Peyer's patch (tissue), 4 donors: Measurements from ENCODE around the gene RGS3. TPM values are rescaled to one million over a fixed set of nuclear protein-coding genes. Genes with fewer than 3 reads are reported as not detected.

Experiments used
- DNase-seq, 3 donors: peaks; one replicate each; pipeline ENCODE4 v3.0.0-alpha.2; 2017 to 2019
- H3K27ac ChIP-seq, 4 donors: fragments of 200-600 bp; sonication (generic); one replicate each; pipeline ENCODE4 v1.5.1; 2016 to 2019
- H3K27me3 ChIP-seq, 2 donors: fragments of 200-600 bp; sonication (generic); one replicate each; pipeline ENCODE4 v1.5.1; 2019
- H3K36me3 ChIP-seq, 3 donors: fragments of 200-600 bp; sonication (generic); one replicate each; pipeline ENCODE4 v1.5.1; 2016 to 2019
- H3K4me1 ChIP-seq, 4 donors: fragments of 200-600 bp; sonication (generic); one replicate each; pipeline ENCODE4 v1.5.1; 2016 to 2019
- H3K4me3 ChIP-seq, 4 donors: fragments of 200-600 bp; sonication (generic); 1 replicate in 3 of 4; 2 replicates in 1 of 4; pipeline ENCODE4 v1.5.1; 2016 to 2019; ENCODE audit warnings: mild to moderate bottlenecking in 1 of 4
- H3K9me3 ChIP-seq, 4 donors: fragments of 200-600 bp; sonication (generic); one replicate each; pipeline ENCODE4 v1.5.1; 2016 to 2019; ENCODE audit warnings: mild to moderate bottlenecking in 1 of 4
- POLR2A ChIP-seq, 2 donors: fragments of 450-650 bp; IDR thresholded peaks; one replicate each; pipeline ENCODE4 v1.5.1; 2017; ENCODE audit warnings: antibody characterized with exemption in 2 of 2, mild to moderate bottlenecking in 2 of 2, moderate library complexity in 2 of 2
- total RNA-seq, 4 donors: library from RNA; depleted of rRNA; stranded (reverse); fragments of >200 nt; gene quantifications; one replicate each; pipeline ENCODE4 v1.1.0, GENCODE V29; 2016
- TF ChIP-seq, protein P1 (sequence below), 6 experiments: fragments of 450-650 bp in 4 of 6; fragments of 200-600 bp in 2 of 6; sonication (generic) in 1 of 6; IDR thresholded peaks; one replicate each; pipeline ENCODE4 v1.5.1; 2017 to 2019; ENCODE audit warnings: antibody characterized with exemption in 6 of 6, mild to moderate bottlenecking in 3 of 6, moderate library complexity in 1 of 6

The RGS3 gene
- total RNA-seq, 4 donors from 2014 or later, result 55.3 to 113 (median 88.6) TPM

DNA sequence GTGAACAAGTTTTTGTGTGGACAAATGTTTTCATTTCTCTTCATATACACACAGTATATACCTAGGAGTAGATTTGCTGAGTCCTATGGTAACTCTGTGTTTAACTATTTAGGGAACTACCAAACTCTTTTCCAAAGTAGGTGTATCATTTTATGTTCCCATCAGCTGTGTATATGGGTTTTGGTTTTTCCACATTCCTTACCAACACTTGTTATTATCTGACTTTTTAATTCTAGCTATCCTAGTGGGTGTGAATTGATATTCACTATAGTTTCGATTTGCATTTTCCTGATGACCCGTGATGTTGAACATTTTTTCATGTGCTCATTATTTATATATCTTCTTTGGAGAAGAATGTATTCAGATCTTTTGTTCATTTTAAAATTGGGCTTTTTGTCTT lies 3.7 kb downstream of the RGS3 start:
- Histone ChIP-seq H3K9me3 (no peaks in the 10 kb centered on the region), H3K36me3 (no peaks in the 10 kb centered on the region), H3K27ac (no peak overlapping the region), H3K4me1 (peaks cover 0 to 9% (median 0%) of the 10 kb centered on the region in 4 donors), H3K27me3 (no peaks in the 10 kb centered on the region), H3K4me3 (no peak overlapping the region)
- TF ChIP-seq, protein P1, sequence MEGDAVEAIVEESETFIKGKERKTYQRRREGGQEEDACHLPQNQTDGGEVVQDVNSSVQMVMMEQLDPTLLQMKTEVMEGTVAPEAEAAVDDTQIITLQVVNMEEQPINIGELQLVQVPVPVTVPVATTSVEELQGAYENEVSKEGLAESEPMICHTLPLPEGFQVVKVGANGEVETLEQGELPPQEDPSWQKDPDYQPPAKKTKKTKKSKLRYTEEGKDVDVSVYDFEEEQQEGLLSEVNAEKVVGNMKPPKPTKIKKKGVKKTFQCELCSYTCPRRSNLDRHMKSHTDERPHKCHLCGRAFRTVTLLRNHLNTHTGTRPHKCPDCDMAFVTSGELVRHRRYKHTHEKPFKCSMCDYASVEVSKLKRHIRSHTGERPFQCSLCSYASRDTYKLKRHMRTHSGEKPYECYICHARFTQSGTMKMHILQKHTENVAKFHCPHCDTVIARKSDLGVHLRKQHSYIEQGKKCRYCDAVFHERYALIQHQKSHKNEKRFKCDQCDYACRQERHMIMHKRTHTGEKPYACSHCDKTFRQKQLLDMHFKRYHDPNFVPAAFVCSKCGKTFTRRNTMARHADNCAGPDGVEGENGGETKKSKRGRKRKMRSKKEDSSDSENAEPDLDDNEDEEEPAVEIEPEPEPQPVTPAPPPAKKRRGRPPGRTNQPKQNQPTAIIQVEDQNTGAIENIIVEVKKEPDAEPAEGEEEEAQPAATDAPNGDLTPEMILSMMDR (IDR thresholded peaks at IDR 0.05), result no peak
- TF ChIP-seq POLR2A (IDR thresholded peaks at IDR 0.05), result no peak
- DNase-seq, result no peak

DNA sequence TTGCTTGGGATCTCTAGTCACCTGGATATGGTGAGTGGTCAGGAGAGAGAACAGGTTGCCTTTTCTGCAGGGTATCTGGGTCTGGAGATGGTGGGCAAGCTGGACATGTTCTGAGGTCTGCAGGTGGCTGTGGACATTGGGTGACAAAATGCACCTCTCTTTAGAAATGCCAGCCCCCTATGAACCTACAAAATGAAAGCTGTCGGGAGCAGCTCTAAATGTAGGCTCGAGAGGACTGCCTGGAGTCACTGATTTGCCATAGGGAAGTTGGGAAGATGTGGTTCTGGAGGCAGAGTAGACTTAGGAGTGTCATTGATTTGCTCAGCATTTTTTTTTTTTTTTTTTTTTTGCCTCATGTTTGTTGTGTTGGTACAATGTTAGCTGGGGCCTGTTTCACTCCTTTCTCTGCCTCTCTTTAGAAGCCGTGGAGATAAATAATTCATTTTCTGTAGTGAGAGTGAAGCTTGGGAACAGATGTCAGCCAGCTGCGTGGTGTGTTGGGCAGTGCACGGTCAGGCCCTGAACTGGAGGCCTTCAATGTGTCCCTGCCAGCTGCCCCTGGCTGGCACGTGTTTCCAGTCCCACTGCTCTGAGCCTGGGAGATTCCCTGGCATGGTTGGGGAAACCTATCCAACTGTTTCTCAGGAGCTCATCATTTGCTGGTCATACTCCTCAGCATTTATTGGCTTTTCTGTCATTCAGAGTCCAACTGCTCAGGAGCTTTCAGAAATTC lies 5.4 kb downstream of the RGS3 start:
- Histone ChIP-seq H3K27me3 (no peaks in the 10 kb centered on the region), H3K4me1 (peaks cover 0 to 9% (median 0%) of the 10 kb centered on the region in 4 donors), H3K27ac (no peak overlapping the region), H3K9me3 (no peaks in the 10 kb centered on the region), H3K4me3 (no peak overlapping the region), H3K36me3 (no peaks in the 10 kb centered on the region)
- DNase-seq, result no peak
- TF ChIP-seq POLR2A (IDR thresholded peaks at IDR 0.05), result no peak
- TF ChIP-seq, protein P1 (IDR thresholded peaks at IDR 0.05), result no peak

DNA sequence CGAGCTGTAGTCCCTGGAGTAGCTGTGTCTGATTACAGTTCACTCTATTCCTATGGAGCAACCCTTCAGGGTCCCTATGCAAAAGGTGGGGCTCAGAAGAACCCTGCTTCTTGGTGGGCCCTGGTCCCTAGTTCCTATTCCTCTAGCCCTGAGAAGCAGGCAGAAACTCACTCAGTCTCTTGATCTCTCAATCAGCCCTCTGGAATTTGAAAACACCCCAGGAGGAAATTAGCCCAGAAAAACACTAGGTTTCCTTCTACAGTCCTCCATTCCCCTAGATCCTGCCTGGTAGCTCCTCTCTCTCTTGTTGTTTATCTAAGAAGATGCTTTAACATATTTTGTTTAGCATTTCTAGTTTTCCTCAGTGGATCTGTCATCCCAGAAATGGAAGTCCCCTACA lies 7.6 kb downstream of the RGS3 start:
- no peaks in the 10 kb centered on the region for H3K9me3 ChIP-seq
- DNase-seq, result no peak
- H3K4me1 ChIP-seq, result no peaks in the 10 kb centered on the region
- H3K4me3 ChIP-seq, result no peak overlapping the region
- H3K36me3 ChIP-seq, result no peaks in the 10 kb centered on the region
- no peaks in the 10 kb centered on the region for H3K27me3 ChIP-seq
- no peak overlapping the region for H3K27ac ChIP-seq
- TF ChIP-seq POLR2A (IDR thresholded peaks at IDR 0.05), result no peak
- TF ChIP-seq, protein P1 (IDR thresholded peaks at IDR 0.05), result no peak

DNA sequence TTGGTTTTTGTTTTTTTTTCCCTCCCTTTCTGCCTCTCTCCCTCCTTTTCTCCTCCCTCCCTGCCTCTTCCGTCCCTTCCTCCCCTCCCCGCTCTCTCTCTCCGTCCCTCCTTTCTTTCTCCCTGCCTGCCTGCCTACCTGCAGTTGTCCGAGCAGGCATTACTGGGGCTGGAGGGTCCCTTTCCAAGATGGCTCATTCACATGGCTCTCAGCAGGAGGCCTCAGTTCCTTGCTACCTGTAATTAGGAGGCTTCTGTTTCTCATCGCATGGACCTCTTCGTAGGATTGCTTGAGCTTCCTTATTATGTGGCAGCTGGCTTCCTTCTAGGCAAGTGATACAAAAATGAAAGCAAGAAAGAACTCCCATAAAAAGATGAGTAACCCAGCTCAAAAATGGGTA lies 8.0 kb downstream of the RGS3 start:
- TF ChIP-seq, protein P1 (IDR thresholded peaks at IDR 0.05), result no peak
- TF ChIP-seq POLR2A (IDR thresholded peaks at IDR 0.05), result no peak
- H3K27me3 ChIP-seq, result no peaks in the 10 kb centered on the region
- no peak for DNase-seq
- no peaks in the 10 kb centered on the region for H3K9me3 ChIP-seq
- H3K4me1 ChIP-seq, result no peaks in the 10 kb centered on the region
- no peaks in the 10 kb centered on the region for H3K36me3 ChIP-seq
- no peak overlapping the region for H3K27ac ChIP-seq
- H3K4me3 ChIP-seq, result no peak overlapping the region

DNA sequence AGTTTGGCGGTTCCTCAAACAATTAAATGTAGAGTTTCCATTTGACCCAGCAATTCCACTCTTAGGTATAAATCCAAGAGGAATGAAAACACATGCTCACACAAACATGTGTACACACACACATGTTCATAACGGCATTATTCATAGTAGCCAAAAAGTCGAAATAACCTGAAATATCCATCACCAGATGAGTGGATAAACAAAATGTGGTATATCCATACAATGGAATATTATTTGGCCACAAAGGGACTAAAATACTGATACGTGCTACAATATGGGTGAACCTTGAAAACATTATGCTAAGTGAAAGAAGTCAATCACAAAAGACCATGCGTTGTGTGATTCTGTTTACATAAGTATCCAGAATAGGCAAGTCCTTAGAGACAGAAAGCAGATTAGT lies 8.7 kb downstream of the RGS3 start:
- no peak for DNase-seq
- no peak for TF ChIP-seq POLR2A (IDR thresholded peaks at IDR 0.05)
- TF ChIP-seq, protein P1 (IDR thresholded peaks at IDR 0.05), result no peak
- Histone ChIP-seq H3K4me1 (no peaks in the 10 kb centered on the region), H3K9me3 (no peaks in the 10 kb centered on the region), H3K27me3 (no peaks in the 10 kb centered on the region), H3K36me3 (no peaks in the 10 kb centered on the region), H3K4me3 (no peak overlapping the region), H3K27ac (no peak overlapping the region)
